ENCODE results near the gene AHCTF1. TPM values are rescaled to one million over a fixed set of nuclear protein-coding genes. Genes with fewer than 3 reads are reported as not detected.

The AHCTF1 gene
- total RNA-seq, 1 experiment from 2014 or later = 18.2 TPM

Small RNAs within 50 kb of the gene (small RNA-seq; reads per million reads assigned to genes)
- gene AC113174.1 (not detected), gene RF00402 (not detected)

Other genes starting within 250 kb of the AHCTF1 start
- gene SCCPDH, start 207.5 kb downstream of the AHCTF1 start, total RNA-seq (2014; rRNA removed; shearing (Covaris generic)) = 20.5 and 21.5 TPM in 2 replicates
- gene ZNF695, start 76.1 kb upstream of the AHCTF1 start, total RNA-seq (2014; rRNA removed; shearing (Covaris generic)) = 6.0 and 8.1 TPM in 2 replicates
- gene ZNF670, start 146.9 kb upstream of the AHCTF1 start, total RNA-seq (2014; rRNA removed; shearing (Covaris generic)) = 1.4 and 2.2 TPM in 2 replicates
- 6.2 and 18.3 TPM in 2 replicates for gene ZNF669, start 172.4 kb upstream of the AHCTF1 start, total RNA-seq (2014; rRNA removed; shearing (Covaris generic))
- gene ZNF124, start 240.1 kb upstream of the AHCTF1 start, total RNA-seq (2014; rRNA removed; shearing (Covaris generic)) = 6.4 and 8.0 TPM in 2 replicates